ENCODE data around the gene EML3.
"Not testable (repeated sequence)": the region's sequence is repeated elsewhere in the genome, so short reads cannot be mapped to it uniquely, and the experiment has no call there.

The EML3 gene

GRCh38 chr11:62644220-62644619 is 31.6 kb upstream of the EML3 start:
- H3K4me1 Mint-ChIP-seq = peaks cover 37% of the 10 kb centered on the region
- H3K36me3 Mint-ChIP-seq = peaks cover 84% of the 10 kb centered on the region

GRCh38 chr11:62632492-62632891 is 19.9 kb upstream of the EML3 start:
- Mint-ChIP-seq H3K4me3 (no peak overlapping the region), H3K9me3 (no peaks in the 10 kb centered on the region), H3K27ac (peak overlapping the region; percentile 56), H3K4me1 (no peaks in the 10 kb centered on the region), H3K36me3 (peaks cover 100% of the 10 kb centered on the region)
- ATAC-seq (no peak), DNase-seq (ENCODE audit: low spot score in 2 of 2) (no peak)

More at GRCh38 chr11:62644220-62644619, 31.6 kb upstream of the EML3 start:
- Mint-ChIP-seq H3K4me3 (peak overlapping the region; percentile 96), H3K27ac (no peak overlapping the region), H3K9me3 (no peaks in the 10 kb centered on the region)
- DNase-seq (ENCODE audit: low spot score in 2 of 2) = no peak
- ATAC-seq = no peak

DNA sequence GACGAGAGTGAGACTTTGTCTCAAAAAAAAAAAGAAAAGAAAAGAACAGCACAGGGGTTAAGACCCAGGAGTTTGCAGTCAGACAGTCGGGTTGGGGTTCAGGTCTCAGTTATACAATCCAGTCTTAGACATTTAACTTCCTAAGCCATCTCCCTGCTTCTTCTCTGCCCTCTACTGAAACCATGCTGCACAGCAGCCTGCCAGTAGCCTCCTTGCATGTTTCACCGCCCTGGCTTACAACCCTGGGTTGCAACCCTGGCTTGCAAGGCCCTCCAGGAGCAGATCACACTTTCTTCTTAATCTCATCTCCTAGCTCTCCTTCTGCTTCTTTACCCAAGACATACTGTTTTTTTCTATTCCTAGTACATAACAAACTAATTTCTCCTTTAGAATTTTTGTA is 15.1 kb upstream of the EML3 start:
- Mint-ChIP-seq H3K9me3 (no peaks in the 10 kb centered on the region), H3K4me1 (no peaks in the 10 kb centered on the region), H3K36me3 (peaks cover 93% of the 10 kb centered on the region), H3K27ac (no peak overlapping the region), H3K4me3 (no peak overlapping the region)
- no peak for DNase-seq (ENCODE audit: low spot score in 2 of 2)
- no peak for ATAC-seq

DNA sequence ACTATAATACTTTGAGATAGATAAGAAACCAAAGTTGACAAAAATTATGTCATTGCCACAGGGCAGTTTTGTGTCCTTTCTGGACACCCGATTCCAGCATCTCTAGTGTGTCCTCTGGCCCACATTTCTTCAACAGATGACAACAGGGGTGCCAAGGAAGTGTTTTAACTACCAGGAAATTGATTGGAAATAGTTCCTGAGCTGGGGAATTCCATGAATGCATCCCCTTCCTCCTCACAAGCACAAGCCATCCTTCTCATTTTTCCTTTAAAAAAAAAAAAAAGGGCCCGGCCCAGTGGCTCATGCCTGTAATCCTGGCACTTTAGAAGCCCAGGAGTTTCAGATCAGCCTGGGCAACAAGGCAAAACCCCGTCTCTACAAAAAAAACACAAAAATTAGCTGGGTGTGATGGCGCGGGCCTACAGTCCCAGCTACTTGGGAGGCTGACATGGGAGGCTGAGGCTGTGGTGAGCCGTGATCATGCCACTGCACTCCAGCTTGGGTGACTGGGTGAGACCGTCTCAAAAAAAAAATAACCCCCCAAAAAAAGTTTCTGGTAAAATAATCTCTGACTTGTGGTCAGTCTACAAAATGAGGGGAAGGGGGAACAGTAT is 10.0 kb upstream of the EML3 start:
- Mint-ChIP-seq H3K27ac (peak overlapping the region; percentile 96), H3K9me3 (no peaks in the 10 kb centered on the region), H3K4me1 (peaks cover 20% of the 10 kb centered on the region), H3K4me3 (peak overlapping the region; percentile 95), H3K36me3 (peaks cover 93% of the 10 kb centered on the region)
- ATAC-seq = no peak
- DNase-seq (ENCODE audit: low spot score in 2 of 2) = no peak

DNA sequence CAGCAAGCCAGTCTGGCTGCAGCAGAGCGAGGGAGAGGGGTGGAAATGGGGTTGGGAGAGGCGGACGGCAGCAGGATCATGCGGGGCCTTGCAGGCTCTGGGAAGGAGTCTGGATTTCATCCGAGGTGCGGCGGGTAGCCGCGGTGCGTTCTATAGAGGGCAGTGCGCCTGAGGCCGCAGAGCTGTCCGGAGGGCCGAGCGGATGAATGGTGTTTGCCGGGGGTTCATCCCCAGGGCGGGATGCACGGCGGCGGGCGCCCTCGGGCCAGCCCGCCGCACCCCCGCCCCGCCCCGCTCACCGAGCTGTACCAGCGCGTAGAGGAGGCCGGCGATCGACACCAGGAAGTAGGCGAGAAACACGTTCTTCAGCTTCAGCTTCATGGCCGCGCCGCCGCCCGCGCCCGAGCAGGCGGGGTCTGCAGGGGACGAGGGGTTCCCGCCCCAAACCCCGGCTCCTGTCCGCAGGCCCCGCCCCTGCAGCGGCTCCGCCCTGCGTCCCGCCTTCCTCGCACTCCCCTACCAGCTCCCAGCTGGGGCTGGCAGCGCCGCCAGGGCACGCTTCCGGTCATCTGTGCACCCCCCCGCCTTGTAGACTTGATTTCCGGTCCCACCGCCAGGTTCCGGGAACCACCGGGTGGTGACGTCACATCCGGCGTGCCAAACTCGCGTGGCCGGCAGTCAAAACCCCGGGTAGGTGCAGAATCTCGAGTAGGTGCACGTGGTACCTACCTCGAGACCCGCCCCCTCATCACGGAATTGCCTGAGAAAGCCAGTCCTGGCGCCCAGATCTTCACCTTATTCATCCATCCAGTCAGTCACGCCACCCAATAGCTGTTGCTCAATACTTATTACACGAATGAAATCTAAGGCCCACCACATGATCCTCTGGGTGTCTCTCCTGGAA is 9.2 kb upstream of the EML3 start, which contains the start of gene B3GAT3:
Gene B3GAT3 (minus strand): TSS at position 420 of the 904 bp plus-strand sequence. CDS start 39 bp downstream, at position 381.
- ATAC-seq (peak; percentile 95), DNase-seq (ENCODE audit: low spot score in 2 of 2) (peak; percentile 89 to 99)
- no peaks in the 10 kb centered on the region for H3K9me3 Mint-ChIP-seq
- H3K27ac Mint-ChIP-seq = peak within 1 kb of the TSS; percentile 96
- H3K4me3 Mint-ChIP-seq = peak within 1 kb of the TSS; percentile 95
- H3K36me3 Mint-ChIP-seq = peaks cover 92% of the 10 kb centered on the region
- peaks cover 20% of the 10 kb centered on the region for H3K4me1 Mint-ChIP-seq

- ATAC-seq (no peak), DNase-seq (ENCODE audit: low spot score in 2 of 2) (no peak)
- peak overlapping the region; percentile 96 for H3K27ac Mint-ChIP-seq
- H3K4me1 Mint-ChIP-seq = peaks cover 20% of the 10 kb centered on the region
- peaks cover 91% of the 10 kb centered on the region for H3K36me3 Mint-ChIP-seq
- no peaks in the 10 kb centered on the region for H3K9me3 Mint-ChIP-seq
- peak overlapping the region; percentile 95 for H3K4me3 Mint-ChIP-seq
Observed at GRCh38 chr11:62621027-62621566, 8.5 kb upstream of the EML3 start.

DNA sequence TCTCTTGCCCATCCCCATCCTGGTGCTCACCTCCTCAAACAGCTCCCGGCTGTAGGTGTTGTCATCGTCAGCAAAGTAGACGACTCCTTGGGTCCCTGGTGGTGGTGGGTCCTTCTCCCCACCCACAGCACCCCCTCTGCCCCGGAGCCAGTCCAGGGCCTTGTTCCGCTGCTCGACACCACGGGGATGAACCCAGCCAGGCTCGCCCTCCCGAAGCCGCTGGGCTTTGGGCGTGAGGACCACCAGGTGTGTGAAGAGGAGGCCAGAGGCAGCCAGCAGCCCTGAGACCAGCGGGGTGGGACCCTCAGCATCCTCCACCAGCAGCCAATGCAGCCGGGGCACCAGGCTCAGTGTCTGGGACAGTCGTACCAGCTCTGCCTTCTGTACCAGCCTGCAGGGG is 4.4 kb upstream of the EML3 start:
- peaks cover 80% of the 10 kb centered on the region for H3K36me3 Mint-ChIP-seq
- H3K4me1 Mint-ChIP-seq = peaks cover 35% of the 10 kb centered on the region
- not testable (repeated sequence) for H3K9me3 Mint-ChIP-seq; DNase-seq (ENCODE audit: low spot score in 2 of 2); ATAC-seq; H3K4me3 Mint-ChIP-seq
- H3K27ac Mint-ChIP-seq = peak overlapping the region; percentile 86

- ATAC-seq (no peak), DNase-seq (ENCODE audit: low spot score in 2 of 2) (no peak)
- Mint-ChIP-seq H3K36me3 (peaks cover 80% of the 10 kb centered on the region), H3K4me1 (peaks cover 39% of the 10 kb centered on the region), H3K4me3 (no peak overlapping the region), H3K27ac (peak overlapping the region; percentile 86), H3K9me3 (no peaks in the 10 kb centered on the region)
Observed at GRCh38 chr11:62615521-62615920, 2.9 kb upstream of the EML3 start.

GRCh38 chr11:62614275-62614674 is 1.7 kb upstream of the EML3 start:
- peak overlapping the region; percentile 86 for H3K27ac Mint-ChIP-seq
- H3K4me1 Mint-ChIP-seq = peaks cover 46% of the 10 kb centered on the region
- H3K4me3 Mint-ChIP-seq = peak overlapping the region; percentile 52
- H3K9me3 Mint-ChIP-seq = no peaks in the 10 kb centered on the region
- DNase-seq (ENCODE audit: low spot score in 2 of 2) (no peak), ATAC-seq (peak; percentile 31)
- H3K36me3 Mint-ChIP-seq = peaks cover 77% of the 10 kb centered on the region

- Mint-ChIP-seq H3K9me3 (no peaks in the 10 kb centered on the region), H3K4me3 (peak overlapping the region; percentile 52), H3K36me3 (peaks cover 77% of the 10 kb centered on the region), H3K4me1 (peaks cover 54% of the 10 kb centered on the region), H3K27ac (peak overlapping the region; percentile 86)
- ATAC-seq (no peak), DNase-seq (ENCODE audit: low spot score in 2 of 2) (no peak)
Observed at GRCh38 chr11:62613291-62613778, 760 bp upstream of the EML3 start.

- DNase-seq (ENCODE audit: low spot score in 2 of 2) = peak; percentile 31 to 74
- H3K36me3 Mint-ChIP-seq = peaks cover 78% of the 10 kb centered on the region
Observed at GRCh38 chr11:62611705-62612365, 740 bp downstream of the EML3 start.

GRCh38 chr11:62610814-62611704 is 1.5 kb downstream of the EML3 start:
- H3K36me3 Mint-ChIP-seq = peaks cover 79% of the 10 kb centered on the region
- peak overlapping the region; percentile 95 for H3K4me3 Mint-ChIP-seq
- DNase-seq (ENCODE audit: low spot score in 2 of 2) = no peak
- ATAC-seq = no peak
- peak overlapping the region; percentile 97 for H3K27ac Mint-ChIP-seq
- no peaks in the 10 kb centered on the region for H3K9me3 Mint-ChIP-seq
- peaks cover 63% of the 10 kb centered on the region for H3K4me1 Mint-ChIP-seq

More at GRCh38 chr11:62611705-62612365, 740 bp downstream of the EML3 start:
- peaks cover 63% of the 10 kb centered on the region for H3K4me1 Mint-ChIP-seq
- ATAC-seq = peak; percentile 59
- peak overlapping the region; percentile 97 for H3K27ac Mint-ChIP-seq
- peak overlapping the region; percentile 95 for H3K4me3 Mint-ChIP-seq
- H3K9me3 Mint-ChIP-seq = no peaks in the 10 kb centered on the region

DNA sequence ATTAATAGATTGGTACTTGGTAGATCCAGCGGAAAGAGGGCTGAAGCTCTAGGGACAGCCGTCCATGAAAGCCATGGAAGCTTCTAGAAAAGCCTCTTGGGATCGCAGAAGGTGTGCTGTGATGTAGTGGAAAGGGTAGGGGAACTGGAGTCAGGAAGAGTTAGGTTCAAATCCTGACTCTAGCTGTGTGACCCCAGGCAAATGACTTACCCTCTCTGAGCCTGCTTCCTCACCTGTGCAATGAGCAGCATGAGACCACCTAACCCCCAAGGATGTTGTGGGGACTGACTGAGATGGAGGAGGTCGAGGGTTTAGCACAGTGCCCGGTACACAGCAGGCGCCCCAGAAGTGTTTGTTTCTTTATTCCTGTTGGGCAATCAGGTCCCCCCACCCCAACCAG is 2.2 kb downstream of the EML3 start:
- H3K9me3 Mint-ChIP-seq = no peaks in the 10 kb centered on the region
- peak overlapping the region; percentile 95 for H3K4me3 Mint-ChIP-seq
- H3K36me3 Mint-ChIP-seq = peaks cover 82% of the 10 kb centered on the region
- no peak for ATAC-seq
- H3K27ac Mint-ChIP-seq = peak overlapping the region; percentile 97
- DNase-seq (ENCODE audit: low spot score in 2 of 2) = no peak
- peaks cover 65% of the 10 kb centered on the region for H3K4me1 Mint-ChIP-seq

DNA sequence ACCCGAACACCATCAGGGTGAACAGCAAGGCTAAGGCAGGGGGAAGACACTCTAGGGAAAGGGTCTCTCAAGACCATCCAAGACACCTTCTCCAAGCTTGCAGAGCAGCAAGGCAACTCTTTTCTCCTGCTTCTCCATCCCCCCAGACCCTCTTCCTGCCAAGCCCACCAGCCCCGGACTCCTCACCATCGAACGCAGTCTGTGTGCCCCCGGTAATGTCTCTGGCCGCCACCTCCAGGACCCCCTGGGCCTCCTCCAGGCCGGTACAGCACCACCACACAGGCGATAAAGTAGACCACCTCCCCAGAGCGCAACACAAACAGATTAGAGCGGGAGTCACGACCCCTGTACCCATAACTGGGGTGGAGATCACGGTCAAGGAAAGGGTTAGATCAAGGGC is 3.8 kb downstream of the EML3 start:
- peaks cover 58% of the 10 kb centered on the region for H3K4me1 Mint-ChIP-seq
- ATAC-seq (no peak), DNase-seq (ENCODE audit: low spot score in 2 of 2) (no peak)
- H3K36me3 Mint-ChIP-seq = peaks cover 83% of the 10 kb centered on the region
- peak overlapping the region; percentile 77 for H3K27ac Mint-ChIP-seq
- peak overlapping the region; percentile 10 for H3K4me3 Mint-ChIP-seq
- no peaks in the 10 kb centered on the region for H3K9me3 Mint-ChIP-seq

Measured in stimulated activated effector memory CD8-positive, alpha-beta T cell treated with anti-CD3 and anti-CD28 coated beads, Interleukin-12 subunit alpha, Interleukin-12 subunit beta, amount 100 ng/mL, for 72 hours (primary cell).